GM12874 (cell line): ENCODE data around the gene KCNH1.

Source experiments
- TF ChIP-seq, protein P1 (sequence below): IDR thresholded peaks from 2 replicates; pipeline ENCODE4 v1.5.1; 2011; ENCODE audit warnings: low read depth, mild to moderate bottlenecking, control low read depth, low read length, moderate library complexity; ENCODE audit not compliant: insufficient read depth

Gene KCNH1

DNA sequence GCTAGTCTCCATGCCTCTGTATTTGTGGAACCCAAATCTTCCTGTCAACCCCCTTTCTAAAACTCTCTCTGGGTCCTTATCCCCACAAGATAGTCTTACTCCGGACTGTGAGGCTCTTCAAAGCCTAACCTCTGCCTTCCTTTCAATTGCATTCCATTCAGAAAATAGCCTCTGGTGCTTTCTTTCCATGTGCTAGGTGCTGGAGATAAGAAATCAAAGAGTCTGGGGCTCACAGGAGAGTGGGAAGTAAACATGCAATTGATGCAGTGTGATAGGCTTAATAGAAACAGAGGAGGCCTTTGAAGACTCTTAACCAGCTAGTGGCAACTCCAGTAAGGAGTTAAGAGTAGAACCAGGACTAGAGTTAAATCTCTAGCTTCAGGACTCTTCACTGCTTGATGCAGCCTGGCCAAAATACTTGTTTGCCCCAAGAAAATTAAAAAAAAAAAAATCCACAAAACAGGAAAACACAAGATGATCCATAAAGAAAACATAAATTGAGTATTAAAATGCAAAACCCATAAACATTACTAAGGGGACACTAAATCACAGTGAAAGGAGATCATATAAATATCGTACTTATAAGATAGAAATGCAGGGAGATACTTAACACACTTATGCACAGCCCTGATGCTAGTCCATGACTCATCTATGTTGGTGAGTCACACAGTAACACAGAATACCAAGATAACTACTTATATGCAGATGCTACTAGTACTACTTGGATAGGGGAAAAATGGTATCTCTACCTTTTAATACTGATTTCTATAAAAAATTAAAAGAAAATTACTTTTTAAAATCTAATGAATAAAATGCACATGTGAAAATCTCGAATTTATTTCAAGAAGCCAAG is 341.5 kb downstream of the KCNH1 start:
- TF ChIP-seq, protein P1, sequence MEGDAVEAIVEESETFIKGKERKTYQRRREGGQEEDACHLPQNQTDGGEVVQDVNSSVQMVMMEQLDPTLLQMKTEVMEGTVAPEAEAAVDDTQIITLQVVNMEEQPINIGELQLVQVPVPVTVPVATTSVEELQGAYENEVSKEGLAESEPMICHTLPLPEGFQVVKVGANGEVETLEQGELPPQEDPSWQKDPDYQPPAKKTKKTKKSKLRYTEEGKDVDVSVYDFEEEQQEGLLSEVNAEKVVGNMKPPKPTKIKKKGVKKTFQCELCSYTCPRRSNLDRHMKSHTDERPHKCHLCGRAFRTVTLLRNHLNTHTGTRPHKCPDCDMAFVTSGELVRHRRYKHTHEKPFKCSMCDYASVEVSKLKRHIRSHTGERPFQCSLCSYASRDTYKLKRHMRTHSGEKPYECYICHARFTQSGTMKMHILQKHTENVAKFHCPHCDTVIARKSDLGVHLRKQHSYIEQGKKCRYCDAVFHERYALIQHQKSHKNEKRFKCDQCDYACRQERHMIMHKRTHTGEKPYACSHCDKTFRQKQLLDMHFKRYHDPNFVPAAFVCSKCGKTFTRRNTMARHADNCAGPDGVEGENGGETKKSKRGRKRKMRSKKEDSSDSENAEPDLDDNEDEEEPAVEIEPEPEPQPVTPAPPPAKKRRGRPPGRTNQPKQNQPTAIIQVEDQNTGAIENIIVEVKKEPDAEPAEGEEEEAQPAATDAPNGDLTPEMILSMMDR, result no peak

GRCh38 chr1:210790196-210790595 is 343.8 kb downstream of the KCNH1 start:
- TF ChIP-seq, protein P1, result no peak

DNA sequence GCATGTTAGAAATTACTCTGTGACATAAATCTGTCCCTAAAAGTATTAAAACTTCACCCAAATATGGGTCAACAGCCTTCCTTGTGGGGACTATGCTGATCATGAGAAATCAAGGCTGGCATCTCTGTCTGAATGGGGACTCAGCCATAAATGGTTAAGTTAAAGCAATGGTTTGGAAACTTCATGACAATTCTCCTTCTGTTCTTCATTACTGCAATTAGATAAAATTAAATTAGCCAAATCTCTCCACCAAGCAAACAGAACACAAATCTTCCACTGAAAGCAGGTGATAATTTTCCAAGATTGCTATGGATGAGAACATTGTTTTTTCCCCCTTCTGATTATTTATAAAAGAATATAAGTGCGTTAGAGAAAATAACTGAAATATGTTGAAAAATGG is 346.1 kb downstream of the KCNH1 start:
- TF ChIP-seq, protein P1, result no peak

- TF ChIP-seq, protein P1, result no peak
Observed at GRCh38 chr1:210786546-210786945, 347.4 kb downstream of the KCNH1 start.

GRCh38 chr1:210783925-210784324 is 350.0 kb downstream of the KCNH1 start:
- TF ChIP-seq, protein P1, result no peak

DNA sequence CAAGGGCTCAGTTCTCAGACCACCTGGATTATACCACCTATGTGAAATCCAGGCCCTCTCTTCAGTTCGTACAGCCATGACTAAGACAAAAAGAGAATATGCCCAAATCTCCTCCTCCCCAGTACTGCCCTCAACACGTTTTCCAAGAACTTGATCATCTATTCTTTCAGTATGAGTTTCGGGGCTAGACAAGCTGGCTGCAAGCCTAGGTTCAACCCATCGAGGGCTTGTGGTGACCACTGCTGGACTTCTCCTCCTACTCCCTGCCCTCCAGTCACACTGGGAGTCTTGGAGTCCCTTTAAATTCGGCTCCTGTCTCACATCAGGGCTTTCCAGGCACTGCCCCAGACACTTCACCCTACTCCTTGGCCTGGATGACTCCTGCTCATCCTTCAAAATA is 352.3 kb downstream of the KCNH1 start:
- TF ChIP-seq, protein P1, result no peak

DNA sequence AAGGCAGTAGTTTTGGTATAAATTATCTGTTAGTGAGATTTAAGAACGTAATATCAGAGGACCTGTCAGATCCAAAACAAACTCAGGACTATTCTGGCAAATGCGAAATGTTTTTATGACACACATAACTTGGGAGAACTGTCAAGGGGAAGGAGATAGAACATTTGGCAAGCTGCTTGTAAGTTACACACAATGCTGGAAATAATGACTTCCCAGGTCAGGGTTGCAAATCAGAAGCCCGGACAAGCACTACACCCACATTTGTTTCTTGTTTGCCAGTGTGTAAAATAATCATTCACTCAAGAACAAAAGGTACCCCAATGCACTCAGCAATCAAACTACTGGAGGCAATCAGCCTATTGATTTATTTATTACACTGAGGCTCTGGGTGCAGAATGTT is 354.7 kb downstream of the KCNH1 start:
- TF ChIP-seq, protein P1, result no peak

DNA sequence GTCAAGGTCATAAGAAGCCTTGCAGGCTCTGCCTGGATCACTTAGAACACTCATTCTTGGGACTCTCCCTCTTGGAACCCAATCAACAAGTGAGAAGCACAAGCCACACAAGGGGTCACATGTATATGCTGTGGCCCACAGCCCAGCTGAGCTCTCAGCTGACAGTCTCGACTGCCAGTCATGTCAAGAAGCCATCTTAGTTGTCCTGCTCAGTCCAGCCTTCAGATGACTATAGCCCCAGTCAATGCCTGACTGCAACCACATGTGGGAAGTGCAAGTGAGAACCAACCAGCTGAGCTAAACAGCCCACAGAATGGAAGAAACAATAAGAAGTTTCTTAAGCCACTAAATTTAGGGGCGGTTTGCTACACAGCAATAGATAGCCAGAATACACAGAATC is 356.0 kb downstream of the KCNH1 start:
- TF ChIP-seq, protein P1, result no peak
